ENCODE measurements around the gene UFL1. TPM values are rescaled to one million over a fixed set of nuclear protein-coding genes. Genes with fewer than 3 reads are reported as not detected.

Gene UFL1
- polyA plus RNA-seq, 2 of the 4 experiments (the other 2 are of a cell fraction): 8.8 to 12.0 TPM

- Histone ChIP-seq H3K27ac (no peak within 1 kb of the TSS), H3K4me1 (no peaks in the 10 kb centered on the region), H3K9me3 (no peaks in the 10 kb centered on the region), H3K4me3 (no peak within 1 kb of the TSS), H3K4me2 (no peak within 1 kb of the TSS)
- DNase-seq (ENCODE audit: low read depth in 1 of 2, low spot score in 1 of 2): no peak
- FAIRE-seq: no peak
- WGBS (ENCODE audit: missing lambda C conversion rate): 0% methylated on average over 3 of the region's 3 CpGs
- ATAC-seq: no peak
- POLR2A ChIA-PET: no interaction called here
- TF ChIP-seq MAX (IDR thresholded peaks at IDR 0.05): no peak
- no peak for TF ChIP-seq HES2 (IDR thresholded peaks at IDR 0.05)
- no peak for TF ChIP-seq FOSB (CRISPR knock-in tag; IDR thresholded peaks at IDR 0.05)
- no peak for TF ChIP-seq EP300 (IDR thresholded peaks at IDR 0.05)
- TF ChIP-seq RCOR1 (IDR thresholded peaks at IDR 0.05; ENCODE audit: low read depth, low read length): no peak
- TF ChIP-seq PHF8 (IDR thresholded peaks at IDR 0.05; ENCODE audit: borderline replicate concordance, low read depth): no peak
- TF ChIP-seq POLR2A (IDR thresholded peaks at IDR 0.05; ENCODE audit: low read length): no peak
- TF ChIP-seq FOSL2 (IDR thresholded peaks at IDR 0.05): no peak
- TF ChIP-seq FOSL2 (CRISPR knock-in tag; IDR thresholded peaks at IDR 0.05): no peak
- no peak for TF ChIP-seq NPAS2 (CRISPR knock-in tag; IDR thresholded peaks at IDR 0.05; ENCODE audit: borderline replicate concordance)
- TF ChIP-seq HDAC2 (IDR thresholded peaks at IDR 0.05): no peak
- no peak for TF ChIP-seq HMGXB4 (CRISPR knock-in tag; IDR thresholded peaks at IDR 0.05; ENCODE audit: borderline replicate concordance)
- CTCF ChIA-PET: no interaction called here
These were observed 41.3 kb downstream of the UFL1 start, which contains the start of gene FHL5 for GRCh38 chr6:96562886-96563285. TSS of gene FHL5 (plus strand) at chr6:96563128. CDS start at chr6:96603614, 40,486 bp downstream.

GRCh38 chr6:96563853-96564252 is 42.2 kb downstream of the UFL1 start:
- Histone ChIP-seq H3K9me3 (no peaks in the 10 kb centered on the region), H3K4me1 (no peaks in the 10 kb centered on the region), H3K27ac (no peak overlapping the region), H3K4me2 (no peak overlapping the region), H3K4me3 (no peak overlapping the region)
- no peak for ATAC-seq
- ChIA-PET CTCF (no interaction called here), POLR2A (no interaction called here)
- no peak for FAIRE-seq
- TF ChIP-seq HDAC2 (IDR thresholded peaks at IDR 0.05) (no peak), ESRRA (IDR thresholded peaks at IDR 0.05; ENCODE audit: borderline replicate concordance, low read length) (no peak), E2F6 (IDR thresholded peaks at IDR 0.05; ENCODE audit: borderline replicate concordance, low read depth) (no peak), ZFP36 (IDR thresholded peaks at IDR 0.05; ENCODE audit: borderline replicate concordance, partially characterized antibody) (no peak), USF2 (IDR thresholded peaks at IDR 0.05) (no peak), NR3C1 (IDR thresholded peaks at IDR 0.05) (no peak), KDM5A (IDR thresholded peaks at IDR 0.05) (no peak), ZC3H11A (IDR thresholded peaks at IDR 0.05) (no peak), TP53 (CRISPR knock-in tag; IDR thresholded peaks at IDR 0.05) (no peak), HMGXB4 (CRISPR knock-in tag; IDR thresholded peaks at IDR 0.05; ENCODE audit: borderline replicate concordance) (no peak), KDM1A (IDR thresholded peaks at IDR 0.05; ENCODE audit: low read depth) (no peak), CHD2 (IDR thresholded peaks at IDR 0.05; ENCODE audit: low read length, partially characterized antibody) (no peak), NPAS2 (CRISPR knock-in tag; IDR thresholded peaks at IDR 0.05; ENCODE audit: borderline replicate concordance) (no peak), HES2 (IDR thresholded peaks at IDR 0.05) (no peak)
- no peak for DNase-seq (ENCODE audit: low read depth in 1 of 2, low spot score in 1 of 2)
